Measurements from ENCODE around the gene FGL2.
"Not testable (repeated sequence)": the region's sequence is repeated elsewhere in the genome, so short reads cannot be mapped to it uniquely, and the experiment has no call there.

Gene FGL2

GRCh38 chr7:77199013-77199966 lies at the start of gene FGL2:
Gene FGL2, minus strand, starts transcription at chr7:77199819. Its CDS starts 26 bp downstream, at chr7:77199793.
- DNase-seq (ENCODE audit: low spot score) = no peak

DNA sequence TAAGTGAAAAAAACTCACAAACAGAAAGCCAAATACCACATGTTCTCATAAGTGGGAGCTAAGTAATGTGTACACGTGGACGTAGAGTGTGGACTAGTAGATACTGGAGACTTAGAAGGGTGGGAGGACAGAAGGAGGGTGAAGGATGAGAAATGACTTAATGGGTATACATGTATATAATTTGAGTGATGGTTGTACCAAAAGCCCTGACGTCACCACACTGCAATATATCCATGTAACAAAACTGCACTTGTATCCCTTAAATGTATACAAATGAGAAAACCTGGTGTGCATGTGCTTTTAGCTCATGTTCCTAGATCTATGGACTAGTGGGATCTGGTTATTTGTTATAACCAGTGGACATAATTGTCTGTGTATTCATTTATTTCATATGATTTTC lies 48.5 kb upstream of the FGL2 start:
- no peak for DNase-seq (ENCODE audit: low spot score)

GRCh38 chr7:77247206-77247850 lies 47.7 kb upstream of the FGL2 start:
- peak; percentile 58 for DNase-seq (ENCODE audit: low spot score)

DNA sequence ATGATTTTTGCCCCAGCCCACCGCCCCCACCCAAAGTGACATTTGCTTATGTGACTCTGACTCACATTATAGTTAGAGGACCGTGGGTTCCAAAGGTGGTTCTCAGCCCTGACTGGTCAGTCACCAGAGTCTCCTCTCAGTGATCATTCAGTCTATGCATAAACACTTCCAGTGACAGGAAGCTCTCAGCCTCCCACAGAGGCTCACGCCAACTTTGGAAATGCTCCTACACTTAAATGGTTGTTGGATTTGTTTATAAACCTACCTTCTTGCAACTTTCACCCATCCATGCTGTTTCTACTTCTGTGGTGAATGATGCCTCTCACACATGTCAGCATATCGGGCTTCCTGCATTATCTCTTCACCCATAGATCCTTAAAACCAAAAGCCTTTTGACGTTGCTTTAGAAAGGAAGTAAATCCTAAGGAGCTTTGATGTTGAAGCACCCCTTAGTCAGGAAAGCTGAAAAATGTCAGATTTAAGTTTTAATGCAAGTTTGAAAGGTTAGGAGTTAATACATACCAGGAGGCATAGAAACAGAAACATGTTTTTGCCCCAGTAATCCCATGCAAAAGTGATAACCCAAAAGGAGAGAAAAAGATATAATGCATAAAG lies 46.5 kb upstream of the FGL2 start:
- DNase-seq (ENCODE audit: low spot score) = no peak

GRCh38 chr7:77245015-77245755 lies 45.6 kb upstream of the FGL2 start:
- no peak for DNase-seq (ENCODE audit: low spot score)

- no peak for DNase-seq (ENCODE audit: low spot score)
Measured at GRCh38 chr7:77244222-77244934, 44.8 kb upstream of the FGL2 start.

DNA sequence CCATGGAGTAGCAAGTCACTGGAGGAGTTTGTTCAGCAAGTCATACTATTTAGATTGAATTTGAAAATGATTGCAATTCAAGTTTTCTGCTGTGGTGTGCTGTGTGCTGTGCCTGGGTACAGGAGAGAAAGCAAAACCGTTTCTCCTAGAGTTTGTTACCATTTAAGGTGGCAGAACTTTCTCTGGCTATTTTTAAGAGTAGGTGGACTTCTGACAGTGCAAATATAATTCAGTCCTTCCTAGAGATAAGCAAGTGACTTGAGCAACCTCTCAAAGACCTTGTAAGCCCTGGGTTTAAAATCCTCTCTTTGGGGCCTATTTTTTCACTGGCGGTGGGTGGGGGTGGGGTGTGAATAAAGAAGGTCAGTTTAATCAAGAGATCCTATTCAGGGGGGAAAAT lies 42.9 kb upstream of the FGL2 start:
- no peak for DNase-seq (ENCODE audit: low spot score)

- DNase-seq (ENCODE audit: low spot score) = no peak
Measured at GRCh38 chr7:77242068-77242467, 42.4 kb upstream of the FGL2 start.

- no peak for DNase-seq (ENCODE audit: low spot score)
Measured at GRCh38 chr7:77239471-77239870, 39.9 kb upstream of the FGL2 start.

- DNase-seq (ENCODE audit: low spot score) = no peak
Measured at GRCh38 chr7:77238703-77239136, 39.1 kb upstream of the FGL2 start.

DNA sequence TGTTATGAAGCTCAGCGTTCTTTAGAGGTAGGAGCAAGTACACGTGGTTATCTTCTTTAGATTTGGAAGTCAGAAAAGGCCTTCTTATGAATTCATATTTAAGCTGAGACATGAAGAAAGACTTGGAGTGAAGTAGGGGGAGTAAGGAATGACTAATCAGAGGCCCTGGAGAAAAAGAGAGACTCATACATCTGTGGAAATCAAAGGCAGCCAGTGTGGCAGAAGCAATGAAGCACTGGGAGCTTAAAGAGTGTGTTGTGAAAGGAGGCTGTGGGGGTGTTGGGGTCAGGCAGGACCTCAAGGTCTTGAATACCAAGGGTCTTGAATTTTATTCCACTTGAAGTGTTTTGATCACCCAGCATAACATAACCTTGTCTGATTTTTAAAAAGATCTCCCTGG lies 35.7 kb upstream of the FGL2 start:
- DNase-seq (ENCODE audit: low spot score) = no peak

- DNase-seq (ENCODE audit: low spot score) = no peak
Measured at GRCh38 chr7:77232467-77232866, 32.8 kb upstream of the FGL2 start.

- not testable (repeated sequence) for DNase-seq (ENCODE audit: low spot score)
Measured at GRCh38 chr7:77228795-77229194, 29.2 kb upstream of the FGL2 start.

DNA sequence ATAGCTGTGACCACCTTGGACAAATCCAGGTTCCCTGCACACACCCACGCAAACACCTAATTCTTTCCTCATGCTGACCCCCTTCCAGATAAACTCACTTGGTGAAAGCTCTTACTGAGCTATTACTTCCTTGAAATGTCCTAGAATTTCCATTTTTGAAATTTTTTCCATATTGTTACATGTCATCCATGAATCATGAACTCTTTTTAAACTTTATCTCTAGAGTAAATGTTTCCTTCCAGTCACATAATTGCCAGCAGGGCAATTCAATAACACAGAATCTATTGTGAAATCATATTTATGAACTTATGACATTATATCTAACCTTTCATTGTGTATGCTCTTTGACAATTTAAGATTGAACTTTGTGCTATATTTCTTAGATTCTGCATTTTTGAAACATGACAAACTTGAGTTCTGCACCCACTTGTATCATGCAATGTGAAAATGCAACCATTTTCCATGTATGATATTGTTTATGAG lies 26.8 kb upstream of the FGL2 start:
- DNase-seq (ENCODE audit: low spot score) = no peak

GRCh38 chr7:77223261-77223660 lies 23.6 kb upstream of the FGL2 start:
- no peak for DNase-seq (ENCODE audit: low spot score)

GRCh38 chr7:77222819-77223218 lies 23.2 kb upstream of the FGL2 start:
- no peak for DNase-seq (ENCODE audit: low spot score)

GRCh38 chr7:77222065-77222464 lies 22.4 kb upstream of the FGL2 start:
- DNase-seq (ENCODE audit: low spot score) = no peak

DNA sequence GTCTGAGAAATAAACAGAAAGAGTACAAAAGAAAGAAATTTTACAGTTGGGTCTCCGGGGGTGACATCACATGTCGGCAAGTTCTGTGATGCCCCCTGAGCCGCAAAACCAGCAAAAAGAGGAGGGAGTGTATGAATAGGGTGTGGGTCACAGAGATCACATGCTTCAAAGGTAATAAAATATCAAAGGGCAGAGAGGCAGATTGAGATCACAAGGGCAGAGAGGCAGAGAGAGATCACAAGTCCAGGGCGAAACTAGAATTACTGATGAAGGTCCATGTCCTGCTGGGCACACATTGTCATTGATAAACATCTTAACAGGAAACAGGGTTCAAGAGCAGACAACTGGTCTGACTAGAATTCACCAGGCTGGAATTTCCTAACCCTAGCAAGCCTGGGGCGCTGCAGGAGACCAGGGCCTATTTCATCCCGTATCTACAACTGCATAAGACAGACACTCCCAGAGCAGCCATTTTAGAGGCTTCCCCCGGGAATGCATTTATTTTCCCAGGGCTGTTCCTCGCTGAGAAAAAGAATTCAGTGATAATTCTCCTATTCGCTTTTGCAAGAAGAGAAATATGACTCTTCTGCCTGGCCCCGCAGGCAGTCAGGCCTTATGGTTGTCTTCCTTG lies 20.2 kb upstream of the FGL2 start:
- not testable (repeated sequence) for DNase-seq (ENCODE audit: low spot score)

DNA sequence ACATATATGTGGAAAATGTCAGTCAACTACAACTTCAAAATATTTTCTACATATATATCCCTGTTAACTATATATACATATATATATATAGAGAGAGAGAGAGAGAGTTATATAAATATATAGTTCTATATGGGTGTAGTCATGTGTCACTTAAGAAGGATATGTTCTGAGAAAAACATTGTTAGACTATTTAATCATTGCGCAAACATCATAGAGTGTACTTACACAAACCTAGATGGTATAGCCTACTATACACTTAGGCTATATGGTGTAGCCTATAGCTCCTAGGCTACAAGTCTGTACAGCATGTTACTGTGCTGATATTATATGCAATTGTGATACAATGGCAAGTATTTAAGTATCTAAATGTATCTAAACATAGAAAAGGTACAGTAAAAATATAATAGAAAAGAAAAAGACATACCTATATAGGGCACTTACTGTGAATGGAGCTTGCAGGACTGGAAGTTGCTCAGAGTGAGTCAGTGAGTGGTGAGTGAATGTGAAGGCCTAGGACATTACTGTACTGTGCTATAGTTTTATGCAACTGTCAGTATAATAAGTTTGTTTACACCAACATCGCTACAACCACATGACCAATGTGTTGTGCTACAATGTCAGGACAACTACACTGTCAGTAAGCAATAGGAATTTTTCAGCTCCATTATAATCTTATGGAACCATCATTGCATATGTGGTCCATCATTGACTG lies 18.0 kb upstream of the FGL2 start:
- DNase-seq (ENCODE audit: low spot score) = no peak

GRCh38 chr7:77216181-77216845 lies 16.7 kb upstream of the FGL2 start:
- no peak for DNase-seq (ENCODE audit: low spot score)

Measured in D341Med (cell line).